B cell (primary cell): Measurements from ENCODE around the gene CAT. TPM values are rescaled to one million over a fixed set of nuclear protein-coding genes. Genes with fewer than 3 reads are reported as not detected.
A peak's percentile ranks its signal among the peaks of the same experiment; 100 is the strongest.

Experiments
- ATAC-seq: fragments of 200-7000 bp; cut with Tn5 transposase; one replicate; pipeline ENCODE4 v1.10.0; 2021; ENCODE audit warnings: low read depth, mild to moderate bottlenecking, moderate number of reproducible peaks, moderate library complexity
- CTCF ChIA-PET: fragments of 350-600 bp; sonication (Branson Sonifier 250); formaldehyde crosslinking; loops from one replicate; lab custom pipeline; 2021; ENCODE audit warnings: antibody characterized with exemption, inconsistent platforms; lab: Charles Lee
- POLR2A ChIA-PET: fragments of 350-600 bp; sonication (Branson Sonifier 250); formaldehyde crosslinking; loops from one replicate; lab custom pipeline; 2021; ENCODE audit warnings: antibody characterized with exemption; lab: Charles Lee
- DNase-seq: peaks from one replicate; pipeline ENCODE4 v3.0.0; 2013
- H2AFZ ChIP-seq: 2 replicates; pipeline ENCODE4 v1.6.1; 2012; ENCODE audit warnings: mild to moderate bottlenecking, low read depth, low read length; ENCODE audit not compliant: insufficient read depth, poor library complexity, severe bottlenecking
- H3K27ac ChIP-seq, 2 donors: 1 replicate in 1 of 2; 2 replicates in 1 of 2; pipeline ENCODE4 v1.5.1; 2012 to 2013; ENCODE audit warnings: low read length in 2 of 2, mild to moderate bottlenecking in 2 of 2, moderate library complexity in 1 of 2
- H3K27me3 ChIP-seq, 4 experiments: fragments of 200-600 bp in 1 of 4; sonication (generic) in 1 of 4; replicated peaks in 1 of 4; 1 replicate in 2 of 4; 2 replicates in 2 of 4; pipeline versions ENCODE4 v1.6.1 to v1.7.0; 2013 to 2016; ENCODE audit warnings: low read length in 3 of 4, mild to moderate bottlenecking in 2 of 4, mixed read lengths in 1 of 4, moderate library complexity in 1 of 4; ENCODE audit not compliant: insufficient read depth in 4 of 4, control insufficient read depth in 3 of 4; ENCODE audit errors: control extremely low read depth in 1 of 4
- H3K36me3 ChIP-seq, 2 experiments: replicated peaks in 1 of 2; 1 replicate in 1 of 2; 2 replicates in 1 of 2; pipeline versions ENCODE4 v1.6.1 to v1.7.1; 2013; ENCODE audit warnings: low read length in 1 of 2; ENCODE audit not compliant: insufficient read depth in 2 of 2, control insufficient read depth in 1 of 2; ENCODE audit errors: control extremely low read depth in 1 of 2, extremely low read depth in 1 of 2
- H3K4me1 ChIP-seq, 2 donors: fragments of 200-600 bp in 1 of 2; sonication (generic) in 1 of 2; 1 replicate in 1 of 2; 2 replicates in 1 of 2; pipeline versions ENCODE4 v1.5.1 to v1.6.1; 2013 to 2017; ENCODE audit warnings: low read length in 2 of 2; ENCODE audit not compliant: control insufficient read depth in 2 of 2, insufficient read depth in 2 of 2
- H3K4me2 ChIP-seq: replicated peaks from 2 replicates; pipeline ENCODE3; 2012; ENCODE audit warnings: mild to moderate bottlenecking, low read depth, low read length; ENCODE audit not compliant: poor library complexity, severe bottlenecking
- H3K4me3 ChIP-seq, 5 experiments: fragments of 200-600 bp in 1 of 5; sonication (generic) in 1 of 5; 1 replicate in 3 of 5; 2 replicates in 2 of 5; pipeline versions ENCODE4 v1.5.1 to v1.7.0; 2011 to 2016; ENCODE audit warnings: low read length in 4 of 5, mild to moderate bottlenecking in 4 of 5, low read depth in 2 of 5, control low read depth in 1 of 5, moderate library complexity in 1 of 5; ENCODE audit not compliant: insufficient read depth in 1 of 5; ENCODE audit errors: control extremely low read depth in 1 of 5, extremely low read depth in 1 of 5
- H3K79me2 ChIP-seq: fragments of 200-600 bp; sonication (generic); one replicate; pipeline ENCODE4 v1.6.0; 2016; ENCODE audit warnings: low read length; ENCODE audit not compliant: control insufficient read depth, insufficient read depth
- H3K9ac ChIP-seq: fragments of 200-600 bp; sonication (generic); 2 replicates; pipeline ENCODE4 v1.6.1; 2017; ENCODE audit warnings: mild to moderate bottlenecking, low read length, moderate library complexity
- H3K9me3 ChIP-seq, 3 donors: one replicate each; pipeline versions ENCODE4 v1.6.1 to v1.7.1; 2013; ENCODE audit warnings: low read length in 2 of 3; ENCODE audit not compliant: control insufficient read depth in 2 of 3, insufficient read depth in 1 of 3; ENCODE audit errors: control extremely low read depth in 1 of 3
- H4K20me1 ChIP-seq: 2 replicates; pipeline ENCODE4 v1.6.0; 2012; ENCODE audit warnings: mild to moderate bottlenecking, low read length; ENCODE audit not compliant: insufficient read depth, control insufficient read depth, poor library complexity, severe bottlenecking
- H3K27ac Mint-ChIP-seq: one replicate; pipeline ENCODE4 v1.8.0; 2021; ENCODE audit warnings: mixed read lengths
- H3K27me3 Mint-ChIP-seq: one replicate; pipeline ENCODE4 v1.8.0; 2021; ENCODE audit warnings: mixed read lengths
- H3K4me1 Mint-ChIP-seq: one replicate; pipeline ENCODE4 v1.8.0; 2021; ENCODE audit warnings: mixed read lengths
- H3K4me3 Mint-ChIP-seq: one replicate; pipeline ENCODE4 v1.8.0; 2021; ENCODE audit warnings: mixed read lengths
- H3K9me3 Mint-ChIP-seq: one replicate; pipeline ENCODE4 v1.8.0; 2022; ENCODE audit warnings: mixed read lengths; ENCODE audit not compliant: insufficient read depth
- CTCF ChIP-seq: fragments of 200-600 bp; IDR thresholded peaks from one replicate; pipeline ENCODE4 v1.8.0; 2022; ENCODE audit warnings: antibody characterized with exemption, mild to moderate bottlenecking
- EZH2 ChIP-seq: IDR thresholded peaks from 2 replicates; pipeline ENCODE4 v1.6.1; 2012; ENCODE audit warnings: borderline replicate concordance, low read depth, mild to moderate bottlenecking, moderate library complexity, low read length; ENCODE audit not compliant: insufficient read depth, poor library complexity, severe bottlenecking
- WGBS: methylation state at CpG from one replicate; pipeline ENCODE4 v1.1.5; 2013; ENCODE audit warnings: missing lambda C conversion rate; ENCODE audit not compliant: insufficient coverage; 5-methylcytosine and 5-hydroxymethylcytosine counted together
- intact Hi-C: fragments of 100-400 bp; cut with micrococcal nuclease; formaldehyde crosslinking; loops from one replicate; pipeline ENCODE4 v1.10.0; 2022
- polyA plus RNA-seq: library from polyadenylated mRNA; depleted of rRNA; stranded (reverse); fragments of >200 nt; gene quantifications from 2 replicates; pipeline ENCODE4 v1.2.3, GENCODE V29; 2012
- total RNA-seq, 2 donors: library from RNA; stranded (reverse); fragments of 120-200 nt in 1 of 2; gene quantifications; 1 replicate in 1 of 2; 2 replicates in 1 of 2; pipeline versions ENCODE4 v1.2.3 to v1.2.4, GENCODE V29; 2013 to 2022

Gene CAT
- total and polyA plus RNA-seq, 2 donors (not counting 1 experiment from before 2014, with no cell fraction given): 83.2 to 91.7 TPM

- Histone ChIP-seq H3K36me3 (no peaks in the 10 kb centered on the region), H3K27ac (no peak overlapping the region), H3K27me3 (no peaks in the 10 kb centered on the region), H3K9ac (no peak overlapping the region), H3K4me3 (no peak overlapping the region), H2AFZ (no peak overlapping the region), H3K79me2 (no peaks in the 10 kb centered on the region), H3K9me3 (no peaks in the 10 kb centered on the region), H3K4me1 (no peaks in the 10 kb centered on the region), H4K20me1 (no peaks in the 10 kb centered on the region), H3K4me2 (no peak overlapping the region)
- TF ChIP-seq EZH2 (no peak), CTCF (peak; percentile 76)
- Mint-ChIP-seq H3K27ac (no peak overlapping the region), H3K4me1 (no peaks in the 10 kb centered on the region), H3K4me3 (no peak overlapping the region), H3K9me3 (no peaks in the 10 kb centered on the region), H3K27me3 (peaks cover 2% of the 10 kb centered on the region)
- intact Hi-C loops: loop anchor here (1.0 to 5.0 kb wide), 3 partner anchors 136 to 686 kb away; partner anchors contain the start of gene ABTB2
- peak; percentile 64 for DNase-seq
- POLR2A ChIA-PET: no interaction called here
- 40% methylated on average over 5 of the region's 8 CpGs for WGBS
- CTCF ChIA-PET: interaction anchor here (0.7 to 3.1 kb wide), 16 partner anchors 8 to 685 kb away, joined by 3 to 19 read pairs (median 5); partner anchors contain the start of gene ABTB2
- ATAC-seq: no peak
Observed at GRCh38 chr11:34492806-34493414, 54.2 kb downstream of the CAT start.

- H3K79me2 ChIP-seq: no peaks in the 10 kb centered on the region
- no peak overlapping the region for H3K9ac ChIP-seq
- CTCF ChIA-PET: interaction anchor here (0.7 to 3.1 kb wide), 8 partner anchors 8 to 686 kb away, joined by 3 to 19 read pairs (median 4); no protein-coding TSS in a partner anchor
- H3K4me3 ChIP-seq: no peak overlapping the region
- Mint-ChIP-seq H3K27me3 (no peaks in the 10 kb centered on the region), H3K9me3 (no peaks in the 10 kb centered on the region), H3K4me3 (no peak overlapping the region), H3K4me1 (no peaks in the 10 kb centered on the region), H3K27ac (no peak overlapping the region)
- no peaks in the 10 kb centered on the region for H4K20me1 ChIP-seq
- intact Hi-C loops: loop anchor here (1.0 to 5.0 kb wide), 3 partner anchors 136 to 686 kb away; partner anchors contain the start of gene ABTB2
- no peak overlapping the region for H3K4me2 ChIP-seq
- ATAC-seq (no peak), DNase-seq (no peak)
- TF ChIP-seq CTCF: no peak
- H3K27me3 ChIP-seq: no peaks in the 10 kb centered on the region
- H2AFZ ChIP-seq: no peak overlapping the region
- H3K36me3 ChIP-seq: no peaks in the 10 kb centered on the region
- H3K4me1 ChIP-seq: no peaks in the 10 kb centered on the region
- POLR2A ChIA-PET: no interaction called here
- no peak overlapping the region for H3K27ac ChIP-seq
- no peaks in the 10 kb centered on the region for H3K9me3 ChIP-seq
- WGBS: 83% methylated on average over 6 of the region's 8 CpGs
Observed at GRCh38 chr11:34493468-34493867, 54.7 kb downstream of the CAT start.
